Kidney capillary endothelial cell (primary cell): ENCODE data around the gene TRMT13.

ENCODE experiments used
- DNase-seq: peaks from one replicate; pipeline ENCODE4 v3.0.0-alpha.2; 2018; ENCODE audit warnings: low spot score

TRMT13 gene, protein sequence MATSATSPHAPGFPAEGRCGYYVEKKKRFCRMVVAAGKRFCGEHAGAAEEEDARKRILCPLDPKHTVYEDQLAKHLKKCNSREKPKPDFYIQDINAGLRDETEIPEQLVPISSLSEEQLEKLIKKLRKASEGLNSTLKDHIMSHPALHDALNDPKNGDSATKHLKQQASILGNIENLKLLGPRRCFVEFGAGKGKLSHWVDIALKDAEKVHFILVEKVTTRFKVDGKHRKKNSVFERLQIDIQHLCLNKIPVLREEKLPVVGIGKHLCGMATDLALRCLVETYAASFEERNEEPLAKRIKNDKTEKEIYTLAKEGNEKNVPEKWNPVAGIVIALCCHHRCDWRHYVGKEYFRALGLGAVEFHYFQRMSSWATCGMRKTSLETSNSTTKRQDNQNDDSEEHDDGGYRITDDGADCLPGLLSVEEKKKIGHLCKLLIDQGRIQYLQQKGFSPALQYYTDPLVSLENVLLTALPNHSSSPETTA

DNA sequence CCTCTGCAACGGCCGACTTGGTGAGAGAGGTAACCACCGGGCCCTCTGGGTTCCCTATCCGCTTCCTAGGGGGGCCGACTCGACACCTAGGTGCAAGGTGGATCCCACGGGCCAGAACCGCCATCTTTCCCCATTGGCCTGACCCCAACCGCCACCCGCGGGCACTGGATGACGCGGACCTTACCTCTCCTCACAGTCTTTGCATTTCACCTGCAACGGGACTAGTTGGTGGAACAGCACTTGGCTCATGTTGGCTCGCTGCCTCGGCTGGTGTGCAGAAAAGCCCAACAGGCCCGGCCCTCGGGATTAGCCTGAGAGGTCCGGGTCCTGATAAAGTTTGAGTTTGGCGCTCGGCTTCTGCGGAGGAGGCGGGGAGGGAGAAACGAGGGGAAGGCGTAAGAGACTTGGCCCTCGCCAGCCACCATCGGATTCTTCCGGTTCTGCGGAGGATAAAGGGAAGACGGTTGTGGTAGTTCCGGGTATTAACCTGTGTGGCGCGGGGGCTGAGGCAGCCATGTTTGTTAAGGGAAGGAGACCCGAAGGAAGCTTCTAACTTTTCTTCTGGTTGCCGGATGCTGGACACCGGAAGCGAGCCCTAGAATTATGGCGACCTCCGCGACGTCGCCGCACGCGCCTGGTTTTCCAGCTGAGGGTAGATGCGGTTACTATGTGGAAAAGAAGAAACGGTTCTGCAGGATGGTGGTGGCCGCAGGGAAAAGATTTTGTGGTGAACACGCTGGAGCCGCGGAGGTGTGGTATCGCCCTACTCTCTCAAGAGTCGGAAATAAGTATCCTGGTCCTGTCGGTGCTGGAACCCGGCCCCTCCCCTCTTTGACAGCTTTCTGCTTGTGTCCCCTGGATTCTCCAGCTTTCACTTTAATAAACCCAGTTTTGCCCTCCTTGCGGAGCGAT is at the start of gene TRMT13, which contains the start of gene SASS6:
Gene TRMT13 (plus strand): TSS at position 598 of the 912 bp plus-strand sequence. CDS start 6 bp downstream, at position 604.
Gene SASS6 (minus strand): TSS at position 365 of the 912 bp plus-strand sequence. CDS start 116 bp downstream, at position 249.
- DNase-seq = peak; percentile 97

- no peak for DNase-seq
Observed at GRCh38 chr1:100087396-100087795, 45.6 kb upstream of the TRMT13 start.

- no peak for DNase-seq
Observed at GRCh38 chr1:100089082-100089481, 43.9 kb upstream of the TRMT13 start.

GRCh38 chr1:100090471-100090870 is 42.5 kb upstream of the TRMT13 start:
- DNase-seq = no peak

- no peak for DNase-seq
Observed at GRCh38 chr1:100100202-100100601, 32.8 kb upstream of the TRMT13 start.

GRCh38 chr1:100101564-100101963 is 31.4 kb upstream of the TRMT13 start:
- no peak for DNase-seq

DNA sequence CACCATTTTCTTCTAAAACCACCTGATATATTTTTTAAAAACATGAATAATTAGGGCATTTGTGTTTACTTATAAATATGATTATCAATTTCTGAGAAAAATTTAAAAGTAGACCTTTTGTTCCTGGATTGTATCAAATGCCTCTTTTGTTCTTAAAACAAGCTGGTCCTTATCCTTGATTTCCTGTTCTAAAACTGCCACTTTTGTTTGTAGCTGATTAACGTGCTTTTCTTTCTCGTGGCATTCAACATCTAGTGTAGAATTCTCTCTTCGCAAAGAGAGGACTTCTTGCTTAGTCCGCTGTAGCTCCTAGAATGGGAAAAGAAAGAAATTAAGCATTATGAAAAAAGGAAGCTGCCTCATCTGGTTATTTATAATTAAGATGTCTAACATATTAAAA is 25.3 kb upstream of the TRMT13 start:
- DNase-seq = no peak

GRCh38 chr1:100109554-100110066 is 23.4 kb upstream of the TRMT13 start:
- no peak for DNase-seq

DNA sequence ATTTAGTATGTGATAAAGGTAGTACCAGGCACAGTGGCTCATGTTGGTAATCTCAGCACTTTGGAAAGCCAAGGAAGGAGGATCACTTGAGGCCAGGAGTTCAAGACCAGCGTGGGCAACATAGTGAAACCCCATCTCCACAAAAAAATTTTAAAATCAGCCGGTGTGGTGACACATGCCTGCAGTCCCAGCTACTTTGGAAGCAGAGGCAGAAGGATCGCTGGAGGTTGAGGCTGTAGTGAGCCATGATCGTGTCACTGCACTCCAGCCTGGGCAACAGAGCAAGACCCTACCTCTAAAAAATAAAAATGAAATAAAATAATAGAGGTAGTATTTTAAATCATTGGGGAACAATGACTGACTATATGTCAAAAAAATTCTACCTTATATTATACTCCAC is 17.4 kb upstream of the TRMT13 start:
- DNase-seq = no peak

GRCh38 chr1:100122177-100122576 is 10.8 kb upstream of the TRMT13 start:
- DNase-seq = no peak

DNA sequence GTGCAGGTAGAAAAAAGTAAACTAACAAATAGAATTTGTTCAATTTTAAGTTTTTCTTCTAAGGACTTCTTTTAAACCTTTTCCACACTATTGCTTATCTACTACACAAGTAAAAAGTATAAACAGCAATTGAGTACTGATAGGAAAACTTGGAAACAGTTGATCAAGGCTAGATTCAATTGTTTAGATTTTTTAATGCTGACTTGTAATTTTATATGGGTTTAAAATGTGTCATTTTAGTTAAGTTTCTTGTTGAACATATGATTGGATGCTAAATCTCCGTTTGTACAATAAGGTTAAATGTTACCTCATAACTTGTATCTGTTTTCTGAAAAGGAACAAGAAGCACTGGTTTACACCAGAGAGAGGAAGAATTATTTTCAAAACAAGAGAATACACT is 5.7 kb upstream of the TRMT13 start:
- DNase-seq = no peak

- DNase-seq = peak; percentile 56
Observed at GRCh38 chr1:100130552-100131077, 2.3 kb upstream of the TRMT13 start.

DNA sequence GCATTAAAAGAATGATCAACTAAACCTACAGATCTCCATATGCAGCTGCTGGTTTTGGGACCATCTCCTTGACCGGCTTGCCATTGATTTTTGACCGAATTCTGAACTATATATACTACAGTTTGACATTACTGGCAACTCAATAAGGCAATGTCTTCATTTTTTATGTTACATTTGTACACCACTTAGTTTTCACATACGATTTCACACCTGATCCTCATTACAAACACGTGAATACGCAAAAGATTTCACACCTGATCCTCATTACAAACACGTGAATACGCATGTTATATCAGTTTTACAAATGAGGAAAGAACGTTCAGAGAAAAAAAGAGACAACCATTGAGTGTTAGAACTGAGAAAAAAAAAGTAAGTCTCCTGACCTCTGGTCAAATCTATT is 1.3 kb upstream of the TRMT13 start:
- DNase-seq = no peak

DNA sequence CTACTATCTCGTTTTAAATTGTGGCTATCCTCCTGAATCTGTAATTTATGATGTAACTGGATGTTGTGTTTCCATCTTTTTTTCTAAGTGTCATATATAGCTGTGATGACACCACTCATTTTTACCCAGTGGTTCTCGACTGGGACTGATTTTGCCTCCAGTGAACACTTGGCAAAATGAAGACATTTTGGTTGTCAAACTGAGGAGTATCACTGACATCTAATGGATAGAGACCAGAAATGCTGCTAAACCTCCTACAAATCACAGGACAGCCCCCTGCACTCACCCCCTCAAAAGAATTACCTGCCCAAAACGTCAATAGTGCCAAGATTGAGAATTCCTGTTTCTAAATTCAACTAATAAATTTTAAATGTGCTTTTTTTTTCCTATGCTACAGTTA is 1.9 kb downstream of the TRMT13 start:
- DNase-seq = no peak

DNA sequence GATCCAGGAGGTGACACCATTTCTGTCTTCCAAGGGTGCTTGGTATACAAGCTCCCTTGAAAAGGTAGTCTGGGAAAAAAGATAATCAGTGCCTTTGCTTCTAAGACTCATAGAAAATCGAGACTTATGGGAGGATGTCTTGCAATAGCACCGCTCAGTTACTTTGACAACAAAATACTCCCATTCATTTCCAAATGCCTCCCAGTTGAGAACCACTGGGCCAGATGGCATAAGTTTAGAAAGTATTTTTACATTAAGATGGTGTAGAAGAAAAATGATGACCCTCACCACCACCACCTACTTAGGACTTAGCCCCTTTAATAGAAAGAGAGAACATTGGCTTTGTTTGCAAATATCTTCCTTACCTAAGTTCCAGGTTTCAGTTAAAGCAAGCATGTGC is 4.6 kb downstream of the TRMT13 start:
- no peak for DNase-seq

DNA sequence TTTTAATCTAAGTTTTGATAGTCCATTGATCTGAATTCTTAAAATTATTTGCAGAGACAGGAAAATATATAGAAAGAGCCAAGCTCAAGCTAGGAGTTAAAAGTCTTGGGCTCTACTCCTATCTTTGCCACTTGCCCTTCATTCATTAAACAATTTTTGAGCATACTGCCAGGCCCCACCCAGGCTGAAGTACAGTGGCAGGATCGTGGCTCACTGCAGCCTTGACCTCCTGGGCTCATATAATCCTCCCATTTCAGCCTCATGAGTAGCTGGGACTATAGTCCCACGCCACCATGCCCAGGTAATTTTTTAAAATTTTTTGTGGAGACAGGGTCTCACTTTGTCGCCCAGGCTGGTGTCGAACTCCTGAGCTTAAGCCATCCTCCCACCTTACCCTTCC is 8.2 kb downstream of the TRMT13 start:
- no peak for DNase-seq

GRCh38 chr1:100142343-100142742 is 9.4 kb downstream of the TRMT13 start:
- no peak for DNase-seq

GRCh38 chr1:100145116-100145515 is 12.2 kb downstream of the TRMT13 start:
- no peak for DNase-seq

DNA sequence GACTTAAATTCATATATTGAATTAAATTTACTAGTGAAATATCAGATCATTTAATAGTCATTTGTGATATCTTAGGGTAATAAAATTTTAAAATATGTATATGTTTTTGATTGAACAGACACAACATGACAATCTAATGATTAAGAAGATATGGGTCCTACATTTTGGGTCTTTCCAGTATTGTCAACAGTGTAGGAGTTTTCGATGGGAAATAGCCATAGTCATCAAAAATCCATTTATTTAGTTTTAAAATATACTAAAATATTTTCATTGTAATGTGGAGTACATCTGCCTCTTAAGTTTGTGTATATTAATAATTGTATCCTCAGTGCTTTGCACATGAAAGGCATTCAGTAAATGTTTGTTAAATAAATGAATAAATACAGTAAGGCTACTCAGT is 14.0 kb downstream of the TRMT13 start:
- DNase-seq = no peak

- no peak for DNase-seq
Observed at GRCh38 chr1:100147875-100148274, 14.9 kb downstream of the TRMT13 start.

DNA sequence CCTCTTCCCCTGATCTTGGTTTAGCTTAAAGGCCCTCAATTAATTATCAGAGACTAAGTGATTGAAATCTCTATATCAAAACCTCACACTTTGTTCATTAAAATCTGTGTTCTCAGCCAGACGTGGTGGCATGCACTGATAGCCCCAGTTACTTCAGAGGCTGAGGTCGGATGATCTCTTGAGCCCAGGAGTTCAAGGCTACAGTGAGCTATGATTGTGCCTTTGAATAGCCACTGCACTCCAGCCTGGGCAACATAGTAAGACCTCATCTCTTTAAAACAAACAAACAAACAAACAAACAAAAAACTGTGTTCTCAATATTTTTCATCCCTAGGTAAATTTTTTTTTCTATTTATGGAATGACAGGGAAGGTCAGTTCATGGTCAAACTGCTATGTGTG is 18.7 kb downstream of the TRMT13 start:
- DNase-seq = no peak

DNA sequence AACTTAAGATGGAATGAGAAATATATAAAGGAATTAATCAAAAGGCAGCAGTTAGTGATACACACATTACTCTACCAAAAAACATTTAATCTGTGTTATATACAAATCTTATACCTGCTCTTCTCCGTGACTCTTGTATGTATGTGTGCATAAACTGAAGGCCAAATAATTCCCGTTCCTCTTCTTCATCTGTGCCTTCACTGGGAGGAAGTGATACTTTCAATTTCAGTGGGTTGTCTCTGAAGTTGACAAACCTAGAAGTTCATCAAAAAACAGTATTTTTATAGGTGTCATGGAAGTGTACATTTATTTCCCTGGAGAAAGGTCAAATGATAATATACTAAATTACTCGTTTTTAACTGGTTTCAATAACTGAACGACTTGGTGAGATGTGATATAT is 19.3 kb downstream of the TRMT13 start:
- no peak for DNase-seq
